IPS DF 19.7 (cell line): ENCODE measurements around the gene MRPS11.
"Not testable (repeated sequence)": the region's sequence is repeated elsewhere in the genome, so short reads cannot be mapped to it uniquely, and the experiment has no call there.

ENCODE experiments used
- DNase-seq: peaks from one replicate; pipeline ENCODE4 v3.0.0-alpha.2; 2013; ENCODE audit warnings: low read depth, low spot score

The MRPS11 gene

GRCh38 chr15:88489321-88489720 lies 21.8 kb downstream of the MRPS11 start:
- DNase-seq: no peak

GRCh38 chr15:88490036-88490435 lies 22.5 kb downstream of the MRPS11 start:
- DNase-seq: no peak

- no peak for DNase-seq
Measured at GRCh38 chr15:88491158-88491557, 23.6 kb downstream of the MRPS11 start.

GRCh38 chr15:88493844-88494243 lies 26.3 kb downstream of the MRPS11 start:
- DNase-seq: no peak

GRCh38 chr15:88497109-88497765 lies 29.7 kb downstream of the MRPS11 start:
- DNase-seq: no peak

- no peak for DNase-seq
Measured at GRCh38 chr15:88498996-88499395, 31.5 kb downstream of the MRPS11 start.

- DNase-seq: no peak
Measured at GRCh38 chr15:88504445-88504844, 36.9 kb downstream of the MRPS11 start.

- DNase-seq: no peak
Measured at GRCh38 chr15:88505721-88506120, 38.2 kb downstream of the MRPS11 start.

GRCh38 chr15:88506628-88507027 lies 39.1 kb downstream of the MRPS11 start:
- DNase-seq: no peak

- DNase-seq: no peak
Measured at GRCh38 chr15:88509321-88509720, 41.8 kb downstream of the MRPS11 start.

- DNase-seq: no peak
Measured at GRCh38 chr15:88509964-88510363, 42.5 kb downstream of the MRPS11 start.

GRCh38 chr15:88511161-88511560 lies 43.7 kb downstream of the MRPS11 start:
- no peak for DNase-seq

- DNase-seq: no peak
Measured at GRCh38 chr15:88512078-88512477, 44.6 kb downstream of the MRPS11 start.

GRCh38 chr15:88512601-88513000 lies 45.1 kb downstream of the MRPS11 start:
- DNase-seq: no peak

GRCh38 chr15:88513195-88513594 lies 45.7 kb downstream of the MRPS11 start:
- DNase-seq: no peak

- no peak for DNase-seq
Measured at GRCh38 chr15:88518903-88519302, 51.4 kb downstream of the MRPS11 start.

- DNase-seq: not testable (repeated sequence)
Measured at GRCh38 chr15:88524094-88524493, 56.6 kb downstream of the MRPS11 start.

- no peak for DNase-seq
Measured at GRCh38 chr15:88525418-88525817, 57.9 kb downstream of the MRPS11 start.

GRCh38 chr15:88526247-88526879 lies 58.9 kb downstream of the MRPS11 start:
- no peak for DNase-seq

GRCh38 chr15:88529021-88529630 lies 61.6 kb downstream of the MRPS11 start:
- no peak for DNase-seq
